Testis (tissue), 2 donors: ENCODE results near the gene THBD.

Experiments used
- CTCF ChIP-seq, 3 experiments: fragments of 450-650 bp in 2 of 3; fragments of 200-600 bp in 1 of 3; sonication (generic) in 1 of 3; IDR thresholded peaks; one replicate each; pipeline ENCODE4 v1.5.1; 2016 to 2019; ENCODE audit warnings: antibody characterized with exemption in 3 of 3, mild to moderate bottlenecking in 2 of 3, moderate library complexity in 1 of 3
- POLR2A ChIP-seq: fragments of 450-650 bp; IDR thresholded peaks from one replicate; pipeline ENCODE4 v1.6.1; 2017; ENCODE audit warnings: antibody characterized with exemption, mild to moderate bottlenecking, moderate library complexity

GRCh38 chr20:23003077-23003635 lies 46.3 kb downstream of the THBD start:
- TF ChIP-seq CTCF (IDR thresholded peaks at IDR 0.05), result no peak
- no peak for TF ChIP-seq POLR2A
